CD4-positive, alpha-beta T cell treated with Interleukin-12 subunit alpha and Interleukin-12 subunit beta, for 1 hour (primary cell): ENCODE results near the gene VIL1.
A peak's percentile ranks its signal among the peaks of the same experiment; 100 is the strongest.

Experiments
- DNase-seq: peaks from one replicate; pipeline ENCODE4 v3.0.0-alpha.2; 2020

The VIL1 gene

GRCh38 chr2:218406949-218407618, 11.8 kb upstream of the VIL1 start:
- DNase-seq: peak; percentile 75

GRCh38 chr2:218407717-218408116, 11.2 kb upstream of the VIL1 start:
- DNase-seq: no peak

GRCh38 chr2:218418321-218418716, 604 bp upstream of the VIL1 start:
- DNase-seq: no peak

GRCh38 chr2:218419630-218420216, 800 bp downstream of the VIL1 start:
- DNase-seq: no peak

- no peak for DNase-seq
Observed at GRCh38 chr2:218421027-218421426, 2.1 kb downstream of the VIL1 start.

GRCh38 chr2:218422403-218423086, 3.6 kb downstream of the VIL1 start:
- DNase-seq: no peak

- DNase-seq: no peak
Observed at GRCh38 chr2:218423584-218423983, 4.7 kb downstream of the VIL1 start.

- no peak for DNase-seq
Observed at GRCh38 chr2:218425531-218425930, 6.6 kb downstream of the VIL1 start.

- no peak for DNase-seq
Observed at GRCh38 chr2:218427741-218428140, 8.8 kb downstream of the VIL1 start.

GRCh38 chr2:218428846-218429558, 10.1 kb downstream of the VIL1 start:
- no peak for DNase-seq

GRCh38 chr2:218429911-218430692, 11.2 kb downstream of the VIL1 start:
- DNase-seq: no peak

GRCh38 chr2:218430721-218431120, 11.8 kb downstream of the VIL1 start:
- DNase-seq: no peak

- no peak for DNase-seq
Observed at GRCh38 chr2:218431878-218432277, 13.0 kb downstream of the VIL1 start.

- DNase-seq: no peak
Observed at GRCh38 chr2:218432676-218433365, 13.9 kb downstream of the VIL1 start.

GRCh38 chr2:218434456-218434855, 15.5 kb downstream of the VIL1 start:
- DNase-seq: no peak

- DNase-seq: no peak
Observed at GRCh38 chr2:218435003-218435982, 16.4 kb downstream of the VIL1 start.

GRCh38 chr2:218436992-218437391, 18.1 kb downstream of the VIL1 start:
- DNase-seq: no peak

GRCh38 chr2:218437969-218438368, 19.0 kb downstream of the VIL1 start:
- no peak for DNase-seq

- no peak for DNase-seq
Observed at GRCh38 chr2:218438596-218438995, 19.7 kb downstream of the VIL1 start.

GRCh38 chr2:218444692-218445357, 25.9 kb downstream of the VIL1 start:
- no peak for DNase-seq
